ENCODE measurements around the gene PDGFB. TPM values are rescaled to one million over a fixed set of nuclear protein-coding genes. Genes with fewer than 3 reads are reported as not detected.

PDGFB gene
- total and polyA plus RNA-seq, 9 of the 15 experiments (the other 6 are each of a cell fraction or from before 2014, with no cell fraction given) = 0.07 to 4.0 (median 0.48) TPM; not detected in 1

GRCh38 chr22:39292031-39292462 is 47.3 kb upstream of the PDGFB start:
- Histone ChIP-seq H3K9me3 (replicated peaks; ENCODE audit: control insufficient read depth, insufficient read depth, low read depth, low read length) (no peaks in the 10 kb centered on the region), H3K79me2 (ENCODE audit: control insufficient read depth, insufficient read depth, low read length) (no peaks in the 10 kb centered on the region), H3K4me1 (replicated peaks in 1 of 2; ENCODE audit: control insufficient read depth in 2 of 2, insufficient read depth in 2 of 2, low read length in 2 of 2) (peaks cover 37 to 63% of the 10 kb centered on the region in 2 experiments), H2AFZ (ENCODE audit: low read depth, low read length) (peak overlapping the region; percentile 83), H3K4me3 (no peak overlapping the region), H3K9me1 (ENCODE audit: control insufficient read depth, insufficient read depth, low read length) (no peaks in the 10 kb centered on the region), H3K4me2 (ENCODE audit: insufficient read depth, low read length) (peak overlapping the region; percentile 21; the same call in 1 of the 2 replicates), H3K9ac (ENCODE audit: insufficient read depth in 1 of 2, low read depth in 2 of 2, low read length in 2 of 2) (peak overlapping the region; percentile 56 to 91), H3K27ac (ENCODE audit: extremely low read depth, low read depth, low read length) (peak overlapping the region; percentile 85), H3K27me3 (ENCODE audit: control insufficient read depth in 2 of 2, insufficient read depth in 2 of 2, low read length in 2 of 2) (no peaks in the 10 kb centered on the region), H4K20me1 (replicated peaks; ENCODE audit: control insufficient read depth, insufficient read depth, low read length) (no peaks in the 10 kb centered on the region), H3K36me3 (ENCODE audit: control insufficient read depth, insufficient read depth, low read length) (no peaks in the 10 kb centered on the region)
- 30% methylated on average over 2 of the region's 19 CpGs for WGBS (ENCODE audit: insufficient coverage, low coverage, missing lambda C conversion rate)
- intact Hi-C loops (cut with micrococcal nuclease) = no loop called here
- TF ChIP-seq TAF9B (IDR thresholded peaks at IDR 0.05; ENCODE audit: partially characterized antibody) (no peak), HNRNPL (IDR thresholded peaks at IDR 0.05; ENCODE audit: low read depth, low read length) (peak; percentile 61; the same call in 1 of the 2 replicates), SPI1 (IDR thresholded peaks at IDR 0.05; ENCODE audit: borderline replicate concordance, low read depth, low read length) (peak; percentile 16; the same call in 1 of the 2 replicates), NFIC (IDR thresholded peaks at IDR 0.05) (peak; percentile 24; the same call in 1 of the 2 replicates)
- ChIA-PET POLR2A (interaction anchor here (0.8 to 1.2 kb wide), 4 partner anchors 25 to 71 kb away, joined by 3 to 4 read pairs (median 4); partner anchors contain the start of gene RPL3), CTCF (ENCODE audit: low intra/inter-chr PET ratio) (no interaction called here)
- in situ Hi-C loops (cut with MboI) = no loop called here
- FAIRE-seq = no peak
- BruUV-seq (replicated peaks) = no TSS peak
- no peak for DNase-seq (ENCODE audit: extremely low read depth in 1 of 4, low spot score in 3 of 4)
- ATAC-seq = no peak

DNA sequence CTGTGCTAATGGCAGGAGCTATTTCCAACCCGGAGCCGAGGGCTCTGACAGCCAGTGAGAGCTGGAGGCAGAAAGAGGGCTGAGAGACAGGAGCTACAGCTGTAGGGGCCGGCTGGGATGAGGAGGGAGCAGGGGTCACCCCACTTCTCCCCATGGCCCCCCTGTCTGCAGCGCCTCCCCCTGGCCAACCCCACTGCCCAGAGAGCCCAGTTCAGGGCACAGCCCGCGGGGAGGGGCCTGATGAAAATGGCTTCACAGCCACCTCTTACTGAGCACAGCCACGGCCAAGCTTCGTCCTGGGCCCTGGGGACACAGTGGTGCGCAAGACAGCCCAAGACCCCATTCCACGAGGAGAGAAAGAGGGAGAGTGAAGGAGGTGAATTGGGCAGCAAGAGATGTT is 46.7 kb upstream of the PDGFB start:
- POLR2A ChIA-PET = interaction anchor here (0.6 to 1.2 kb wide), 6 partner anchors 19 to 228 kb away, joined by 3 to 5 read pairs (median 3); partner anchors contain the start of gene RPL3
- no peak overlapping the region for H3K4me3 ChIP-seq
- TF ChIP-seq ZNF764 (CRISPR knock-in tag; IDR thresholded peaks at IDR 0.05; ENCODE audit: low read depth) (peak; percentile 64; the same call in 1 of the 2 replicates), BMI1 (IDR thresholded peaks at IDR 0.05; ENCODE audit: low read length) (no peak), VEZF1 (CRISPR knock-in tag; IDR thresholded peaks at IDR 0.05) (0 out of 2 replicates have a peak, but pooled peaks have one; percentile 12)
- TF ChIP-seq, protein P1, sequence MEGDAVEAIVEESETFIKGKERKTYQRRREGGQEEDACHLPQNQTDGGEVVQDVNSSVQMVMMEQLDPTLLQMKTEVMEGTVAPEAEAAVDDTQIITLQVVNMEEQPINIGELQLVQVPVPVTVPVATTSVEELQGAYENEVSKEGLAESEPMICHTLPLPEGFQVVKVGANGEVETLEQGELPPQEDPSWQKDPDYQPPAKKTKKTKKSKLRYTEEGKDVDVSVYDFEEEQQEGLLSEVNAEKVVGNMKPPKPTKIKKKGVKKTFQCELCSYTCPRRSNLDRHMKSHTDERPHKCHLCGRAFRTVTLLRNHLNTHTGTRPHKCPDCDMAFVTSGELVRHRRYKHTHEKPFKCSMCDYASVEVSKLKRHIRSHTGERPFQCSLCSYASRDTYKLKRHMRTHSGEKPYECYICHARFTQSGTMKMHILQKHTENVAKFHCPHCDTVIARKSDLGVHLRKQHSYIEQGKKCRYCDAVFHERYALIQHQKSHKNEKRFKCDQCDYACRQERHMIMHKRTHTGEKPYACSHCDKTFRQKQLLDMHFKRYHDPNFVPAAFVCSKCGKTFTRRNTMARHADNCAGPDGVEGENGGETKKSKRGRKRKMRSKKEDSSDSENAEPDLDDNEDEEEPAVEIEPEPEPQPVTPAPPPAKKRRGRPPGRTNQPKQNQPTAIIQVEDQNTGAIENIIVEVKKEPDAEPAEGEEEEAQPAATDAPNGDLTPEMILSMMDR (IDR thresholded peaks at IDR 0.05 in 2 of 3, conservative IDR thresholded peaks at IDR 0.05 in 1 of 3; ENCODE audit: insufficient read depth in 2 of 3, low read depth in 1 of 3, low read length in 3 of 3) = peak; percentile 27 to 45 (median 30); a peak in 3 of 6 replicates
- DNase-seq (ENCODE audit: extremely low read depth in 1 of 4, low spot score in 3 of 4) (no peak), ATAC-seq (peak; percentile 32), FAIRE-seq (no peak)
- BruUV-seq (replicated peaks) = no TSS peak
- intact Hi-C loops (cut with micrococcal nuclease) = no loop called here
- H3K9me3 ChIP-seq (replicated peaks; ENCODE audit: control insufficient read depth, insufficient read depth, low read depth, low read length) = no peaks in the 10 kb centered on the region
- 0 out of 4 replicates have a peak overlapping the region, but pooled peaks of 1 of the 2 experiments have one; percentile 48 for H3K9ac ChIP-seq (ENCODE audit: insufficient read depth in 1 of 2, low read depth in 2 of 2, low read length in 2 of 2)
- H3K27ac ChIP-seq (ENCODE audit: extremely low read depth, low read depth, low read length) = peak overlapping the region; percentile 85; the same call in 2 of the 3 replicates
- no peaks in the 10 kb centered on the region for H3K9me1 ChIP-seq (ENCODE audit: control insufficient read depth, insufficient read depth, low read length)
- 80% methylated on average over 4 of the region's 10 CpGs for WGBS (ENCODE audit: insufficient coverage, low coverage, missing lambda C conversion rate)
- H3K4me2 ChIP-seq (ENCODE audit: insufficient read depth, low read length) = no peak overlapping the region
- peaks cover 41 to 59% of the 10 kb centered on the region in 2 experiments for H3K4me1 ChIP-seq (replicated peaks in 1 of 2; ENCODE audit: control insufficient read depth in 2 of 2, insufficient read depth in 2 of 2, low read length in 2 of 2)
- H3K27me3 ChIP-seq (ENCODE audit: control insufficient read depth in 2 of 2, insufficient read depth in 2 of 2, low read length in 2 of 2) = no peaks in the 10 kb centered on the region
- no peaks in the 10 kb centered on the region for H3K36me3 ChIP-seq (ENCODE audit: control insufficient read depth, insufficient read depth, low read length)
- H2AFZ ChIP-seq (ENCODE audit: low read depth, low read length) = peak overlapping the region; percentile 87; the same call in 1 of the 2 replicates
- no peaks in the 10 kb centered on the region for H4K20me1 ChIP-seq (replicated peaks; ENCODE audit: control insufficient read depth, insufficient read depth, low read length)
- in situ Hi-C loops (cut with MboI) = no loop called here
- CTCF ChIA-PET (ENCODE audit: low intra/inter-chr PET ratio) = no interaction called here
- H3K79me2 ChIP-seq (ENCODE audit: control insufficient read depth, insufficient read depth, low read length) = no peaks in the 10 kb centered on the region

Data from K562 (cell line).